Ishikawa (cell line): ENCODE measurements around the gene BPIFB1.

Experiments used
- CEBPB ChIP-seq: IDR thresholded peaks from 2 replicates; pipeline ENCODE4 v1.6.1; 2012
- CREB1 ChIP-seq: IDR thresholded peaks from 2 replicates; pipeline ENCODE4 v1.6.1; 2012; ENCODE audit warnings: low read depth
- EGR1 ChIP-seq: IDR thresholded peaks from 2 replicates; pipeline ENCODE4 v1.6.1; 2012
- EP300 ChIP-seq: IDR thresholded peaks from 2 replicates; pipeline ENCODE4 v1.6.1; 2012; ENCODE audit warnings: borderline replicate concordance
- FOXM1 ChIP-seq: IDR thresholded peaks from 2 replicates; pipeline ENCODE4 v1.6.1; 2012; ENCODE audit warnings: low read depth, borderline replicate concordance
- NFIC ChIP-seq: IDR thresholded peaks from 2 replicates; pipeline ENCODE4 v1.6.1; 2012
- RAD21 ChIP-seq: IDR thresholded peaks from 2 replicates; pipeline ENCODE4 v1.6.1; 2012; ENCODE audit warnings: low read depth
- TAF1 ChIP-seq: IDR thresholded peaks from 2 replicates; pipeline ENCODE4 v1.6.1; 2012; ENCODE audit warnings: low read depth, mild to moderate bottlenecking
- TCF12 ChIP-seq: IDR thresholded peaks from 2 replicates; pipeline ENCODE4 v1.6.1; 2012; ENCODE audit warnings: low read depth
- TEAD4 ChIP-seq: IDR thresholded peaks from 2 replicates; pipeline ENCODE4 v1.6.1; 2012
- YY1 ChIP-seq: IDR thresholded peaks from 2 replicates; pipeline ENCODE4 v1.6.1; 2012; ENCODE audit warnings: low read depth
- ZBTB7A ChIP-seq: IDR thresholded peaks from 2 replicates; pipeline ENCODE4 v1.6.1; 2012; ENCODE audit warnings: low read depth
- TF ChIP-seq, protein P1 (sequence below): IDR thresholded peaks from 2 replicates; pipeline ENCODE4 v1.6.1; 2012; ENCODE audit warnings: low read depth, mild to moderate bottlenecking
- TF ChIP-seq, protein P2 (sequence below): IDR thresholded peaks from 2 replicates; pipeline ENCODE4 v1.6.1; 2012
- TF ChIP-seq, protein P3 (sequence below): IDR thresholded peaks from 2 replicates; pipeline ENCODE4 v1.6.1; 2012

Gene BPIFB1

DNA sequence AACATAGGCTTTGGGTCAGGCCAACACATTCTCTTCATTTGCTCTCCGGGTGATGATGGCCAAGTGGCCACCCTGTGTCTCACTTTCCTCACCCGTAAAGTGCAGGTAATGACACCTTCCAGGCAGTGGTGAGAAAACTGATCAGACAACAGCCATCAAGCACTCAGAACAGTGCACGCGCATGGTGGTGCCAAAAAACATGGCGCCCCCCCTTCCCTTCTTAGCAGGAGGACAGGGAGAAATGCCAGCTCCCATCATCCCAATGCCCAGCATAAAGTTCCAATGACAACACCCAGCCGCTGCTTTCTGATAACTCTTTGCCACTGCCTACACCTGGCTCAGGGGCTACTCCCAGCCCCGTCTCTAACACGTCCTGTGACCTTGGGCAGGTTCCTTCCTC, 8.4 kb downstream of the BPIFB1 start:
- TF ChIP-seq, protein P1, sequence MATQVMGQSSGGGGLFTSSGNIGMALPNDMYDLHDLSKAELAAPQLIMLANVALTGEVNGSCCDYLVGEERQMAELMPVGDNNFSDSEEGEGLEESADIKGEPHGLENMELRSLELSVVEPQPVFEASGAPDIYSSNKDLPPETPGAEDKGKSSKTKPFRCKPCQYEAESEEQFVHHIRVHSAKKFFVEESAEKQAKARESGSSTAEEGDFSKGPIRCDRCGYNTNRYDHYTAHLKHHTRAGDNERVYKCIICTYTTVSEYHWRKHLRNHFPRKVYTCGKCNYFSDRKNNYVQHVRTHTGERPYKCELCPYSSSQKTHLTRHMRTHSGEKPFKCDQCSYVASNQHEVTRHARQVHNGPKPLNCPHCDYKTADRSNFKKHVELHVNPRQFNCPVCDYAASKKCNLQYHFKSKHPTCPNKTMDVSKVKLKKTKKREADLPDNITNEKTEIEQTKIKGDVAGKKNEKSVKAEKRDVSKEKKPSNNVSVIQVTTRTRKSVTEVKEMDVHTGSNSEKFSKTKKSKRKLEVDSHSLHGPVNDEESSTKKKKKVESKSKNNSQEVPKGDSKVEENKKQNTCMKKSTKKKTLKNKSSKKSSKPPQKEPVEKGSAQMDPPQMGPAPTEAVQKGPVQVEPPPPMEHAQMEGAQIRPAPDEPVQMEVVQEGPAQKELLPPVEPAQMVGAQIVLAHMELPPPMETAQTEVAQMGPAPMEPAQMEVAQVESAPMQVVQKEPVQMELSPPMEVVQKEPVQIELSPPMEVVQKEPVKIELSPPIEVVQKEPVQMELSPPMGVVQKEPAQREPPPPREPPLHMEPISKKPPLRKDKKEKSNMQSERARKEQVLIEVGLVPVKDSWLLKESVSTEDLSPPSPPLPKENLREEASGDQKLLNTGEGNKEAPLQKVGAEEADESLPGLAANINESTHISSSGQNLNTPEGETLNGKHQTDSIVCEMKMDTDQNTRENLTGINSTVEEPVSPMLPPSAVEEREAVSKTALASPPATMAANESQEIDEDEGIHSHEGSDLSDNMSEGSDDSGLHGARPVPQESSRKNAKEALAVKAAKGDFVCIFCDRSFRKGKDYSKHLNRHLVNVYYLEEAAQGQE = no peak
- TF ChIP-seq TCF12 (no peak), EP300 (no peak), EGR1 (no peak), CEBPB (no peak), CREB1 (no peak), FOXM1 (no peak), YY1 (no peak), ZBTB7A (no peak), TEAD4 (no peak), TAF1 (no peak), NFIC (no peak), RAD21 (no peak)
- TF ChIP-seq, protein P2, sequence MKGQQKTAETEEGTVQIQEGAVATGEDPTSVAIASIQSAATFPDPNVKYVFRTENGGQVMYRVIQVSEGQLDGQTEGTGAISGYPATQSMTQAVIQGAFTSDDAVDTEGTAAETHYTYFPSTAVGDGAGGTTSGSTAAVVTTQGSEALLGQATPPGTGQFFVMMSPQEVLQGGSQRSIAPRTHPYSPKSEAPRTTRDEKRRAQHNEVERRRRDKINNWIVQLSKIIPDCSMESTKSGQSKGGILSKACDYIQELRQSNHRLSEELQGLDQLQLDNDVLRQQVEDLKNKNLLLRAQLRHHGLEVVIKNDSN = no peak
- TF ChIP-seq, protein P3, sequence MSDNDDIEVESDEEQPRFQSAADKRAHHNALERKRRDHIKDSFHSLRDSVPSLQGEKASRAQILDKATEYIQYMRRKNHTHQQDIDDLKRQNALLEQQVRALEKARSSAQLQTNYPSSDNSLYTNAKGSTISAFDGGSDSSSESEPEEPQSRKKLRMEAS = no peak

DNA sequence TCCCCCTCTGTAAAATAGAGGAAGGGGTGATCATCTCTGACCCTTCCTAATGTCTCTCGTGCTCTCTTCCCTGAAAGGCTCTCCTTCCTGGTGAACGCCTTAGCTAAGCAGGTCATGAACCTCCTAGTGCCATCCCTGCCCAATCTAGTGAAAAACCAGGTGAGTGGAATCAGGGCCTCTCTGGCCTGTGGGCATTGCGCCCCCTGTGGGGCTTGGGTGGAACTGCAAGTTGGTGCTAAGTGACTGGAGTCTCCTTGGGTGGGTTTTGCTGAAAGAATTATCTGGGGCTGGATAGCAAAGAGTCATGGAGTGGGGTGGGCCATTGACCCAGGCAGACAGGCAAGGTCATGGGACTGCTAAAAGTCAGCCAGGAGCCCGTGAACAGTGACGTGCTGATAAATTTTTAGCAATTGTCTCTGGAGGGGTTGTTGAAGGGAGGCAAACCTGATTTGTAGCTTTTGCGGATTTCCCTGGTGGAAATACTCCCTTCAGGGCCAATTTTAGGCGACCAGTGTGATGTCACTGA, 8.9 kb downstream of the BPIFB1 start:
- TF ChIP-seq, protein P1 = no peak
- peak; percentile 90 for TF ChIP-seq RAD21

DNA sequence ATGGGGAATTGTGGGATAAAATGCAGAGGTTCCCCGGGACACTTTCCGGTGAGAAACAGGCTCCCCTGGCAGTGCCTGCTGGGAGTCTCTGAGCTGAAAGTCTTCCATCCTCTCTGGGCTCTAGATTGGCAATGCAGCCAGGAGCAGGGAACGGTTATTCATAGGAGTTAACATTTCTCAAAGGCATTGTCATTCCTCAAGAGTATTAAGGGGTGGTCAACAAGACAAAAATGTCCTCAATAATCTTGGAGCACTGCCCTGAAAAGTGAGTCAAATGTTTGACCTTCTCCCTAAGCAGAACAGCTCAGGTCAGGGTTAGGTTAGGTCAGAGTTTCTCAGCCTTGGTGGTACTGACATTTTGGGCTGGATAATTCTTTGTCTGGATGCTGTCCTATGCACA, 13.2 kb downstream of the BPIFB1 start:
- TF ChIP-seq RAD21 (no peak), NFIC (no peak), EP300 (no peak), TEAD4 (no peak), YY1 (no peak), FOXM1 (no peak), TCF12 (no peak)
- TF ChIP-seq, protein P2 = no peak
- TF ChIP-seq, protein P3 = no peak
- TF ChIP-seq, protein P1 = no peak

DNA sequence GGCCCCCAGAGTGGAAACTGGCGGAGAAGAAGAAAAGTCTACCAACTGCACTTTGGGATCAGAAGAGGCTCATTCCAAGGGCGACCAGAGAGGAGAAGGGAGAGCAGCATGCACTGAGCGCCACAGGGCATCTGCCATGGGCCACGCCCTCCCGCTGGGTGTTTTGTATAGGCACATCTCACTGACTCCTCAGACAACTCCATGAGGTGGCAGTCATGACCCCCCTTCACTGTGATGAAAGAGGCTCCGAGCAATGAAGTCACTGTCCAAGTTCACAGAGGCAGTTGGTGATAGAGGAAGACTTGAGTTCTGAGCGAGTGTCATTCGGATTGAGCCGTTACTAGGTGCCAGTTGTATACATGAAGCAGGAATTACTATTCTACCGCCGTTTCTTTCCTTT, 15.4 kb downstream of the BPIFB1 start:
- TF ChIP-seq RAD21 (no peak), NFIC (no peak), TCF12 (no peak), ZBTB7A (no peak), CEBPB (no peak), YY1 (no peak), TEAD4 (no peak), FOXM1 (no peak), TAF1 (no peak), EGR1 (no peak), EP300 (no peak), CREB1 (no peak)
- TF ChIP-seq, protein P1 = no peak
- TF ChIP-seq, protein P3 = no peak
- TF ChIP-seq, protein P2 = no peak
